HTR-8/SVneo (cell line): ENCODE data around the gene ATXN2.
"Not testable (repeated sequence)": the region's sequence is repeated elsewhere in the genome, so short reads cannot be mapped to it uniquely, and the experiment has no call there.

ENCODE experiments used
- DNase-seq: peaks from one replicate; pipeline ENCODE4 v3.0.0; 2011; ENCODE audit warnings: low spot score, mixed read lengths; ENCODE audit not compliant: insufficient read length
- FAIRE-seq: peaks from 2 replicates; lab custom pipeline; 2011; peaks lifted over from hg19 to GRCh38; lab: Jason Lieb, UNC

Gene ATXN2

DNA sequence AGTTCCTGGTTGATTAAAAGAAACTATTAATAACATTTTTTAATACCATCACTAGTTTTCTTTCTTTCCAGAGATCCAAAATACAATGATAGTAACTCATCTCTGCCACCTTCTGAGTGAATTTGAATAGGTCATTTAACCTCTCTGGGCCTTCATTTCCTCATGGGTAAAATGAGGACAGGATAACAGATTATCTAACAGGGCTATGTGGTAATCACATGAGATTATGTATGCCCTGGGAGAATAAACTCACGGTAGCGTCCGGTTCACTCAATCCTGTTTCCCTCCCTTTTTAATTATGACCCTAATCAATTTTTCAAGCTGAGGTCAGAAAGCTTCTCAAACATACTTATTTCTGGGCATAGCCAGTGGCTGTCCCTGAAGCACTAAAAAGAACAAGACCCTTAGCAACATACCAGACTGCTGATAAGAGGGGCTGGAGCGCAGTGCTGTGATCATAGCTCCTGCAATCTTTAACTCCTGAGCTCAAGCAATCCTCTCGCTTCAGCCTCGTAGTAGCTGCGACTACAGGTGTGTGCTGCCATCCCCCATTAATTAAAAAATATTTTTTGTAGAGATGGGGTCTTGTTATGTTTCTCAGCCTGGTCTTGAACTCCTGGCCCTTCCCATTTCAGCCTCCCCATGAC, 24.2 kb downstream of the ATXN2 start:
- FAIRE-seq, result no peak
- DNase-seq, result no peak

DNA sequence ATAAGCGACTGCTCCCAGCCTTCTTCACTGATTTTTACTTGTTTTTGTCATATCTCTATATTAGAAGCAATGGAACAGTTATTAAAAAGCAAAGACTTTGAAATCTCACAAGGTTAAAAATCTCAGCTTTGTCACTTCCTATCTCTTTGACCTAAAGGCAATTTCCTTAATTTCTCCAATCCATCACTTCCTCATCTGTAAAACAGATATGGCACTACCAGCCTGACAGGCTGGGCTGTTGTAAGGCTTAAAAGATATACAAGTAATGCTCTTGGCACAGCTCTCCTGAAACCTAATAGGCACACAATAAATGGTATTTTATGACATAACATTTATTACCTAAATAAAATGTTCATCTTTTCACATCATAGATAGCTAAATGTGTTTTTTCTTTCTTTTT, 25.6 kb downstream of the ATXN2 start:
- no peak for DNase-seq
- no peak for FAIRE-seq

DNA sequence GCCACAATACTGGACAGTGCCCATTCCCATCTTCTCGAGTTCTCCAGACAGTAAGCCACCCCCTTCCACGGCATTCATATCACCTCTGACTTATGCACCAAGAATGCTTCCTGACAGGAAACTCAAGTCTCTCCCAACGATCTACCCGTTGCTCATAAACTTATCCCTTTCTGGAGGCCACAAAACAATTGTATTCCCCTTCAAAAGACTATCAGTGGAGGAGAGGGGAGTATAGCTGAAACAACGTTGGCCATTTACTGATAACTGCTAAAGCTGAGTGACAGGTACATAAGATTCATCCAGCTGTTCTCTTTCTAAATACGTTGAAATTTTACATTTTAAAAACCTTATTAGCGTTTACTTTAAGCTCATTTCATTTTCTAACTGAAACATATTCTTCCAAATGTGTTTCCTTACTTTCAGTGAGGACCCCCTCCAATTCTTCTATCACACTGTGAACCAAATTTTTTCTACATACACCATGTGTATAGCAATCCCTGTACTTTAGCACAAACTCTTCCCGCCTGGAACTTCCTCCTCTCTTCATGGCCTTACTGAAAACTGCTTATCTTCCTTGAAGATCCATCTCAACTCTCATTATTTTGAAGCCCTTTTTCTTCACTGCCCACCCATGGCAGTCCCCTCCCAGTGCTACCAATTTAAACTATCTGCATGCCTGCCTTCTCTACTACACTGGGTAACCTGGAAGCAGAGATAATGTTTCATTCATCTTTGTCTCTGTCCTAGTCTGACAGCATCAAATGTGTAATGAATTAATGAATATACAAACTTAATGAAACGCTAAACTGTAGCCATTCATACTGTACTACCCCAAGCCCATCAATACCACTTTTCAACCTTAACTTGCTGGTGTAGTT, 28.8 kb downstream of the ATXN2 start:
- peak; percentile 83 for DNase-seq
- peak; percentile 46 for FAIRE-seq

DNA sequence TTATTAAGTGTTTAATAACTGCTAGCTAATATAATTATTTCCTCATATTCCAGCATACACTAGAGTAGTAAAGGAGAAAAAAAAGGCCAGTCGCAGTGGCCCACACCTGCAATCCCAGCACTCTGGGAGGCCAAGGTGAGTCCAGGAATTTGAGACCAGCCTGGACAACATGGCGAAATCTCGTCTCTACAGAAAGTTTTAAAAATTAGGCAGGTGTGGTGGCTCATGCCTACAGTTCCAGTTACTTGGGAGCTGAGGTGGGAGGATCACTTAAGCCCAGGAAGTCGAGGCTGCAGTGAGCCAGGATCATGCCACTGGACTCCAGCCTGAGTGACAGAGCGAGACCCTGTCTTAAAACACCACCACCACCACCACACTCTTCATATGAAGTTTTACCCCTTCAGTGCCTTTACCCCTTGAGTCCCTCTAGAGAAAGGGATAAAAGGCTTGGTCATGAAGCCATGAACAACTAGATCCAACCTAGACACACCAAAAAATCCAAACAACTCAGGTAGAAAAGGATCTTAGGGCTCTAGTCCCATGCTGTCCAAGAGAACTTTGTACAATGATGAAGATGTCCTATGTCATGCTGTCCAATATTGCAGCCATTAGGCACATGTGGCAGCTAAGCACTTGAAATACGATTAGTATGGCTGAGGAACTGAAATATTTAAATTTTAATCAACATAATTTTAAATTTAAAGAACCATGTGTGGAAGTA, 29.6 kb downstream of the ATXN2 start:
- peak; percentile 16 for FAIRE-seq
- DNase-seq, result no peak

GRCh38 chr12:111560844-111561243, 38.3 kb downstream of the ATXN2 start:
- not testable (repeated sequence) for DNase-seq, FAIRE-seq

- no peak for DNase-seq
- no peak for FAIRE-seq
These were observed 41.1 kb downstream of the ATXN2 start for GRCh38 chr12:111558107-111558376.

DNA sequence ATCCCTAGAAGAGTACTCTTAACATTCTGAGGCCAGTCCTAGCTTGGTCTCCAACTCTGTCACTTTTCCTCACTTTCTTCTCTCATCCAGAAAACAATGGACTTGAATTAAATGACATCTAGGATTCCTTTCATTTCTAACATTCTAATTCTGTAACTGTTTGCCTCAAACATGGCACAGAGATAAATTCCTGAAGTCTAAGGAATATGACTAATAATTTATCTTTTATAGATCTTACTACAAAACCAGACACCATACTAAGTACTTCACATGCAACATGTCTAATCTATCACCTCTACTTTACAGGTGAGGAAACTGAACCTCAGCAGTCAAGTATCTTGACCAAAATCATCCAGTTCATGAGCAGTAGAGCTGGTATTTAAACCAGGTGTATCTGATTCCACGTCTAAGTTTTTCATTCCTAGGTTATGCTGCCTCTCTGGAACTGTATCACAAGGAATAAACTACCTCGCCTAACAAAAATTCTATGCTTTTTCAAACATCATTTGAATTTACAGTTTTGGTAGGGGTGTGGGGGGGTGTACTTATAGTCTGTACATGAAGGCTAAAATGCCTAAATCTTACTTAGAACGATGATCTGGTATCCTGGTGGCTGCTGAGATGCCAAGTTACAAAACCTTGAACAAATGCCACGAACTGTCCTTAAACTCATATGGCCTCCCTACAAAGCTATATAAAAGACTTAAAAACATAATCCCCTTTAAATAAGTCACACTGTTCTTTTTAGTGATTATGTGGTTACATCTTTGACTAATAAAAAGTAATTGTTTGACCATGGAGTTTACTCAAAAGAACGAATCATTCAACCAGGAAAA, 41.6 kb downstream of the ATXN2 start:
- DNase-seq, result peak; percentile 47
- no peak for FAIRE-seq

DNA sequence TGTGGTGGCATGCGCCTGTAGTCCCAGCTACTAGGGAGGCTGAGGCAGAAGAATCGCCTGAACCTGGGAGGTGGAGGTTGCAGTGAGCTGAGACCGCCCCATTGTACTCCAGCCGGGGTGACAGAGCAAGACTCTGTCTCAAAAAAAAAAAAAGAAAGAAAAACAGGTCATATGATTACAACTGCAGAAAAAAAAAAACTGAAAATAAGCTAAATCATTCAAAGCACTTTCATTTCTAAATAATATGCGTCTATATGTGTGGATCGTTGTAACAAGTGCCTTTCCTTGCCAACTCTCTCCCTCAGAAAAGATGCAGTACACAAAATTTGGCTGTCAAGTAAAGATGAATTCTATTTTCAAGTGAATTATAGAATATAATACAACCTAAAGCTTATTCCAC, 42.4 kb downstream of the ATXN2 start:
- DNase-seq, result no peak
- FAIRE-seq, result no peak

GRCh38 chr12:111555313-111555712, 43.8 kb downstream of the ATXN2 start:
- not testable (repeated sequence) for FAIRE-seq

GRCh38 chr12:111546758-111547383, 52.2 kb downstream of the ATXN2 start:
- no peak for DNase-seq
- no peak for FAIRE-seq

More at GRCh38 chr12:111555313-111555712, 43.8 kb downstream of the ATXN2 start:
- DNase-seq, result not testable (repeated sequence)

DNA sequence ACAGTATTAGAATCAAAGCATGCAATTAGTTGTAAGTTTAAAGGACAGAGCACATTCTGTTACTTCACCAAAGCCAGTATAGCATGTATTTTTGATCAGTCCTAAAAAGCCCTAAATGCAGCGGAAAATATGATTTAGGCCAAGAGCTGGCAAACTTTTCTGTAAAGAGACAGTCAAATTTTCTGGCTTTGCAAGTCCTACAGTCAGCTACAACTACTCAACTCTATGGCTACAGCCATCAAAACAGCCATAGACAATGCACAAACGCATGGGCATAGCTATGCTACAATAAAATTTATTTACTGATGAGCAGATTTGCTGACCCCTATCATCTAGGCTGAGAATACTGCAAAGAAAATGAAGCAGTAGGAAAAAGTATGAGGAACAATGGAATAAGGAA, 52.9 kb downstream of the ATXN2 start:
- DNase-seq (no peak), FAIRE-seq (no peak)

DNA sequence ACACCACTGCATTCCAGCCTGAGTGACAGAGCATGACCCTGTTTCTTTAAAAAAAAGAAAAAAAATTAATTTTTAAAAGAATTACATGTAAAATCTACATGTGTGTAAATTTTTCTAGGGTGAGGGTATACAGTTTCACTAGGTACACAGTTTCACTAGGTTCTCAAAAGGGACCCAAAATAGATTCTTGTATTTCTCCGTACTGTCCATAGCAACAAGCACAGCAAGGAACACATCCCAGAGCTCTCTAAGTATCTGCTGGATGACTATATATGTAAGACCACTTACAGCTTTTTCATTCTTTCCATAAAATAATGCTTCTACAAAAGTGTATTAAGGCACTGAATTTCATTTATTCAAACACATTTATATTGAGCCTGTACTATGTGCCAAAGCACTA, 55.1 kb downstream of the ATXN2 start:
- DNase-seq (no peak), FAIRE-seq (no peak)

DNA sequence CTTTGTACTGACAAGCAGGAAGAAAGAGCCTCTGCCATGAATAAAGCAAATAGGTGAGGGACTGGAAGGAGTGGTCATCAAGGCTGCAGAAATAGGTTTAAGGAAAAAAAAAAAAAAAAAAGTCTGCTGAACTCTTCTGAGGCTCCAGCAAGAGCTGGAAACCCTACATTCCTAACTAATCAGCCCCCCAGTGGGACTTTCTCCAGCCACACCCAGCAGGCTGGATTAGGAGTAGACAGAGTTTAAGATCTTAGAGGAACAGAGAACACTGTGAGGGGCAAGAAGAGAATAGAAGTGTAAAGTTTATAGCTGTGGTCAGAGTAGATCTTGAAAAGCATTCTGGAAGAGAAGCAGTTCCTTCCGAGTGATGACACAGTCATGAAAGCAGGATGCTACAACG, 66.4 kb downstream of the ATXN2 start:
- DNase-seq (no peak), FAIRE-seq (no peak)

DNA sequence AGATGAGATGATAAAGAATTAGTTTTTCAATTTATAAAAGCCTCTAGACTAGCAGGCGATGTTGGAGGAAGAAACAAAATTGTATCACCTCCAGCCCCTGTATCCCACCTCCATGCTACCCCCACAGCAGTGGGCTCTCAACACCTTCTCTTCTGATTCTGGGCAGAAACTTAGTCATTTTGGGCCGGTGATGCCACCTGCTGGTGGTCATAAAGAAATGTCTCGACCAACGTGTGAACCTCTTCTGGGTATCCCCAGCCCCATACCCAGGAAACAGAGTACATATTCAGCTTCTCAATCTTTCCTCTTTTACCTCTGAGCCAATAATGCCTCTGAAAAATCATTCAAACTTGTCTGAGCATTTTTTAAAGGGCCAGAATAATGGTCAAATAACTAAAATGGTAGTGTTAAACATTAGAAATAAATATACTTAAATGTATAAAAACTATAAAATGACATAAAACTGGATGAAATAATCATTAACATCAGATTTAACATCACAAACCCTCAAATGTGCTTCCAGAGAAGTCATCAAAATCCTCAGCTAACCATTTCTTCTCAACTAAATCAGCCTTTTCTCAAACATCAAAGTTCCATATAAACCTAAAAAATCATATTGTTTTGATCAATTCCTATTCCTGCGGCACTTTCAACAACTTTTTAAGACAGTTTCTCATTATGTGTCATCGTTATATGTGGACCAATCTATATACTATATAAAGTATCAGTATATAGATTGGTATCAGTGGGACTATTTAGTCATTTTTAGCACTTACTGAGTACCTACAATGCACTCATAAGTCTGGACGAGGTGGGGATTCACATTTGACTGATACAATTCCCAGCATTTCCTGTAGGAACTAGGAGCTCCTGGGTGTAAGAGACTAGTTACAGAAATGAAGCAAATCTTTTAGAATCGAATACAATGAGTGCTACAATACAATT, 69.4 kb downstream of the ATXN2 start:
- DNase-seq (peak; percentile 77), FAIRE-seq (no peak)

- no peak for DNase-seq
- FAIRE-seq, result no peak
These were observed 75.4 kb downstream of the ATXN2 start for GRCh38 chr12:111523587-111524167.

DNA sequence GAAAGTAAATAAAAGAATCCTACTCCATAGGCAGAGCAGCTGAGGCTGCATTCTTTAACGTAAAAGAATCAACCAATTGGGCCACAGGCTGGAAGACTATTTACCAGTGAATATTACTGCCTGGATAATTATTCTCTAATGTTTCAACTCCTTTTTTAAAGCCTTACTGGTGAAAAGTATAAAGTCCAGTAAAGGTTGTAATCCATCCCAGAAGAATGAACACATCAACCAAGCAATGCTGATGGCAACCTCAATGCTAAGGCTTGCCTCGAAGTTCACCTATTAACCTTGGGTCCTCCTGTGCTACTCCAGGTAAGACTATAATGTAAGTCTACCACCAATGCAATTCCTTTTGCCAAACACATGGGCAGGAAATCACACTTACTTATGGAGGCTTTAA, 77.3 kb downstream of the ATXN2 start:
- DNase-seq (no peak), FAIRE-seq (no peak)

DNA sequence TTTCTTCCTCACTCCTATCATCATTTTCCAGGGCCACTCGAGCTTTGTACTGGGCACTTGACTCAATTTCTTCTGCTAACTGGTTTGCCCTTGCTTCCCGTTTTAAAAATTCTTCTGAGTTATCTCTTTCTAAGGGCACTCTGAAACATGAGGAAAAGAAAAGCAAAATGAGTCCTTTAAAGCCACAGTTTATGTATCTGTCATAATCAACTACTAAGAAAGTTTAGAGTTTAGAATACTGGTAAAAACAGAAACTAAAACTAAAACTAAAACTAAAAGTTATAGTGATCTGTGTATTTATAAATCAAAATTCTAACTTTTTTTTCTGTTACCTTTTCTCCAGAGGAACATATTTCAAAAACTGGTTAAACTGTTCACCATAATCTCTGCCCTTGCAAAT, 79.2 kb downstream of the ATXN2 start:
- no peak for FAIRE-seq
- no peak for DNase-seq

- no peak for FAIRE-seq
- DNase-seq, result no peak
These were observed 80.0 kb downstream of the ATXN2 start for GRCh38 chr12:111519083-111519482.
